Vagina (tissue), 2 donors: Measurements from ENCODE around the gene SIK3. TPM values are rescaled to one million over a fixed set of nuclear protein-coding genes. Genes with fewer than 3 reads are reported as not detected.
A peak's percentile ranks its signal among the peaks of the same experiment; 100 is the strongest.

Source experiments
- DNase-seq, 2 donors: peaks; one replicate each; pipeline ENCODE4 v3.0.0-alpha.2; 2017; ENCODE audit errors: extremely low spot score in 2 of 2
- H3K27ac ChIP-seq: fragments of 200-600 bp; sonication (generic); one replicate; pipeline ENCODE4 v1.5.1; 2019
- H3K27me3 ChIP-seq: fragments of 200-600 bp; sonication (generic); one replicate; pipeline ENCODE4 v1.5.1; 2019
- H3K36me3 ChIP-seq, 2 donors: fragments of 200-600 bp; sonication (generic); one replicate each; pipeline ENCODE4 v1.5.1; 2017 to 2019
- H3K4me1 ChIP-seq: fragments of 200-600 bp; sonication (generic); one replicate; pipeline ENCODE4 v1.5.1; 2019
- H3K4me3 ChIP-seq, 2 donors: fragments of 200-600 bp; sonication (generic); 1 replicate in 1 of 2; 2 replicates in 1 of 2; pipeline ENCODE4 v1.5.1; 2016 to 2019
- H3K9me3 ChIP-seq: fragments of 200-600 bp; sonication (generic); one replicate; pipeline ENCODE4 v1.5.1; 2019
- POLR2A ChIP-seq, 2 donors: fragments of 450-650 bp; IDR thresholded peaks; one replicate each; pipeline ENCODE4 v1.6.1; 2017; ENCODE audit warnings: antibody characterized with exemption in 2 of 2, mild to moderate bottlenecking in 2 of 2, moderate library complexity in 2 of 2
- POLR2AphosphoS5 ChIP-seq, 2 donors: sonication (generic); formaldehyde crosslinking; IDR thresholded peaks; one replicate each; pipeline ENCODE4 v1.9.0; 2017; ENCODE audit warnings: antibody characterized with exemption in 2 of 2, mild to moderate bottlenecking in 2 of 2, low read depth in 1 of 2; ENCODE audit not compliant: insufficient read depth in 1 of 2
- intact Hi-C: fragments of 100-400 bp; cut with DNase I; formaldehyde crosslinking; loops from one replicate; pipeline ENCODE4 v1.15.1; 2023
- total RNA-seq: library from RNA; depleted of rRNA; stranded (reverse); fragments of >200 nt; gene quantifications from one replicate; pipeline ENCODE4 v1.2.3, GENCODE V29; 2016
- TF ChIP-seq, protein P1 (sequence below), 3 experiments: fragments of 450-650 bp in 2 of 3; fragments of 200-600 bp in 1 of 3; sonication (generic) in 1 of 3; IDR thresholded peaks; one replicate each; pipeline ENCODE4 v1.5.1; 2017 to 2019; ENCODE audit warnings: antibody characterized with exemption in 3 of 3, mild to moderate bottlenecking in 2 of 3, moderate library complexity in 2 of 3

Gene SIK3
- total RNA-seq, 1 donor from 2014 or later, result 39.0 TPM

- intact Hi-C loops, result no loop called here
- H3K4me1 ChIP-seq, result peaks cover 54% of the 10 kb centered on the region
These were observed 106.7 kb downstream of the SIK3 start for GRCh38 chr11:116991491-116991890.

DNA sequence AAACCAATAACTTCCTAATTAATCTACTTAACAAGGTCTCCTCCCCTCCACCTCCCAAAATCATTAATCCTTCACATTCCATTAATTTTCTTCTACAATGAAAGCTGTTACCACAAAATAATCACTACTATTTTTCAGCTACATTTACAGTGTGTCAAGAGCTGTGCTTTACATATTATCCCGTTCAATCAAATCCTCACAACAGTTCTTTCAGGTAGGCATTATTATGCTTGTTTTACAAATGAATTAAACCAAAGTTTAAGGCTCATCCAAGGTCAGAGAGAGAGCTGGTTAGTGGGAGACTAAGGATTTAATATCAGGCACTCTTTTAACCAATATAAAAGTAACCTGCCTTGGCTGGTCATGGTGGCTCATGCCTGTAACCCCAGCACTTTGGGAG lies 107.4 kb downstream of the SIK3 start:
- no peak overlapping the region for H3K27ac ChIP-seq
- H3K36me3 ChIP-seq, result no peaks in the 10 kb centered on the region
- no peaks in the 10 kb centered on the region for H3K27me3 ChIP-seq
- no peak for TF ChIP-seq POLR2AphosphoS5 (IDR thresholded peaks at IDR 0.05; ENCODE audit: insufficient read depth in 1 of 2, low read depth in 1 of 2)
- no peak for TF ChIP-seq POLR2A (IDR thresholded peaks at IDR 0.05)
- TF ChIP-seq, protein P1, sequence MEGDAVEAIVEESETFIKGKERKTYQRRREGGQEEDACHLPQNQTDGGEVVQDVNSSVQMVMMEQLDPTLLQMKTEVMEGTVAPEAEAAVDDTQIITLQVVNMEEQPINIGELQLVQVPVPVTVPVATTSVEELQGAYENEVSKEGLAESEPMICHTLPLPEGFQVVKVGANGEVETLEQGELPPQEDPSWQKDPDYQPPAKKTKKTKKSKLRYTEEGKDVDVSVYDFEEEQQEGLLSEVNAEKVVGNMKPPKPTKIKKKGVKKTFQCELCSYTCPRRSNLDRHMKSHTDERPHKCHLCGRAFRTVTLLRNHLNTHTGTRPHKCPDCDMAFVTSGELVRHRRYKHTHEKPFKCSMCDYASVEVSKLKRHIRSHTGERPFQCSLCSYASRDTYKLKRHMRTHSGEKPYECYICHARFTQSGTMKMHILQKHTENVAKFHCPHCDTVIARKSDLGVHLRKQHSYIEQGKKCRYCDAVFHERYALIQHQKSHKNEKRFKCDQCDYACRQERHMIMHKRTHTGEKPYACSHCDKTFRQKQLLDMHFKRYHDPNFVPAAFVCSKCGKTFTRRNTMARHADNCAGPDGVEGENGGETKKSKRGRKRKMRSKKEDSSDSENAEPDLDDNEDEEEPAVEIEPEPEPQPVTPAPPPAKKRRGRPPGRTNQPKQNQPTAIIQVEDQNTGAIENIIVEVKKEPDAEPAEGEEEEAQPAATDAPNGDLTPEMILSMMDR (IDR thresholded peaks at IDR 0.05), result no peak
- peaks cover 61% of the 10 kb centered on the region for H3K4me1 ChIP-seq
- H3K9me3 ChIP-seq, result no peaks in the 10 kb centered on the region
- intact Hi-C loops, result no loop called here
- no peak overlapping the region for H3K4me3 ChIP-seq
- no peak for DNase-seq

More at GRCh38 chr11:116991491-116991890, 106.7 kb downstream of the SIK3 start:
- Histone ChIP-seq H3K27ac (no peak overlapping the region), H3K4me3 (no peak overlapping the region), H3K27me3 (no peaks in the 10 kb centered on the region), H3K9me3 (no peaks in the 10 kb centered on the region), H3K36me3 (no peaks in the 10 kb centered on the region)
- no peak for DNase-seq
- TF ChIP-seq POLR2AphosphoS5 (IDR thresholded peaks at IDR 0.05; ENCODE audit: insufficient read depth in 1 of 2, low read depth in 1 of 2), result no peak
- TF ChIP-seq, protein P1 (IDR thresholded peaks at IDR 0.05), result no peak
- no peak for TF ChIP-seq POLR2A (IDR thresholded peaks at IDR 0.05)

GRCh38 chr11:116990061-116990473 lies 108.2 kb downstream of the SIK3 start:
- no peak for DNase-seq
- Histone ChIP-seq H3K27me3 (no peaks in the 10 kb centered on the region), H3K27ac (no peak overlapping the region), H3K36me3 (no peaks in the 10 kb centered on the region), H3K4me1 (peaks cover 68% of the 10 kb centered on the region), H3K9me3 (no peaks in the 10 kb centered on the region), H3K4me3 (no peak overlapping the region)
- intact Hi-C loops, result no loop called here
- no peak for TF ChIP-seq POLR2A (IDR thresholded peaks at IDR 0.05)
- no peak for TF ChIP-seq POLR2AphosphoS5 (IDR thresholded peaks at IDR 0.05; ENCODE audit: insufficient read depth in 1 of 2, low read depth in 1 of 2)
- TF ChIP-seq, protein P1 (IDR thresholded peaks at IDR 0.05), result no peak

GRCh38 chr11:116989184-116989583 lies 109.0 kb downstream of the SIK3 start:
- intact Hi-C loops, result no loop called here

DNA sequence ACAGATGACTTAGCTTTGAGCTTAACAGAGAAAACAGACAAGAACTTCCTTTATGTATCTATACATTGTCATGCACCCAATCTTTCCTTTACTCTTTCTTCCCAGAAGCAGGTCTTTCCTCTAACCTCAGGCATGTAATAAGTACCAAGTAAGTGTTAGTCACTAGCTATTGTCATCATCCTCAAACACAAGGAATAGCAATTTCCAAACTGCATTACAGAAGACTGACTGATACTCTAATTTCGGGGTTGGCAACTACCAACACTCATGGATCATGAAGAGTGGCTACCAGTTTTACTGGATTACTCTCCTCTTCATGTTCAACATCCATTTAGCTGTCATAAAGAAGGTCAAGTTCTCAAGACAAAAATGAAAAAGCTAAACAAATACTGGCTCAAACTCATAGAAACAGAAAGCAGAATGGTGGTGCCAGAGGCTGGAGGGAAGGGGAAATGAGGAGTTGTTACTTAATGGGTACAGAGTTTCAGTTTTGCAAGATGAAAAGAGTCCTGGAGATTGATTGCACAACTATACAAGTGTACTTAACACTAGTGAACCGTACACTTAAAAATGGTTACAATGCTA lies 111.6 kb downstream of the SIK3 start:
- H3K4me3 ChIP-seq, result peak overlapping the region in 1 of 2 donors; percentile 7
- H3K4me1 ChIP-seq, result peaks cover 73% of the 10 kb centered on the region
- H3K27me3 ChIP-seq, result no peaks in the 10 kb centered on the region
- no peaks in the 10 kb centered on the region for H3K36me3 ChIP-seq
- no peaks in the 10 kb centered on the region for H3K9me3 ChIP-seq
- no peak overlapping the region for H3K27ac ChIP-seq
- no peak for DNase-seq
- TF ChIP-seq, protein P1 (IDR thresholded peaks at IDR 0.05), result no peak
- TF ChIP-seq POLR2A (IDR thresholded peaks at IDR 0.05) (no peak), POLR2AphosphoS5 (IDR thresholded peaks at IDR 0.05; ENCODE audit: insufficient read depth in 1 of 2, low read depth in 1 of 2) (no peak)
- intact Hi-C loops, result no loop called here

More at GRCh38 chr11:116989184-116989583, 109.0 kb downstream of the SIK3 start:
- TF ChIP-seq POLR2AphosphoS5 (IDR thresholded peaks at IDR 0.05; ENCODE audit: insufficient read depth in 1 of 2, low read depth in 1 of 2), result no peak
- no peak for TF ChIP-seq POLR2A (IDR thresholded peaks at IDR 0.05)
- TF ChIP-seq, protein P1 (IDR thresholded peaks at IDR 0.05), result no peak
- Histone ChIP-seq H3K27ac (no peak overlapping the region), H3K36me3 (no peaks in the 10 kb centered on the region), H3K27me3 (no peaks in the 10 kb centered on the region), H3K4me3 (no peak overlapping the region), H3K4me1 (peaks cover 71% of the 10 kb centered on the region), H3K9me3 (no peaks in the 10 kb centered on the region)
- no peak for DNase-seq
